ENCODE results near the gene TIMM44. TPM values are rescaled to one million over a fixed set of nuclear protein-coding genes. Genes with fewer than 3 reads are reported as not detected.

The TIMM44 gene
- polyA plus RNA-seq, 1 experiment = 56.6 TPM

GRCh38 chr19:7982651-7983099, 39.2 kb upstream of the TIMM44 start:
- ChIA-PET POLR2A (no interaction called here), CTCF (interaction anchor here (0.9 to 2.6 kb wide), 2 partner anchors 12 to 20 kb away, joined by 3 to 10 read pairs; no protein-coding TSS in a partner anchor)
- H3K27me3 ChIP-seq (ENCODE audit: control insufficient read depth, insufficient read depth, low read length) = no peaks in the 10 kb centered on the region
- no peak overlapping the region for H3K4me3 ChIP-seq (ENCODE audit: low read depth, low read length)
- TF ChIP-seq CTCF (IDR thresholded peaks at IDR 0.05; ENCODE audit: insufficient read depth, low read depth, low read length) = no peak
- DNase-seq (ENCODE audit: low read depth) = no peak
- H3K36me3 ChIP-seq (ENCODE audit: control insufficient read depth, insufficient read depth, low read length) = peaks cover 41% of the 10 kb centered on the region

GRCh38 chr19:7982103-7982502, 38.6 kb upstream of the TIMM44 start:
- ChIA-PET CTCF (interaction anchor here (2.6 kb wide), 1 partner anchor 20 kb away, joined by 10 read pairs; no protein-coding TSS in a partner anchor), POLR2A (no interaction called here)
- H3K27me3 ChIP-seq (ENCODE audit: control insufficient read depth, insufficient read depth, low read length) = no peaks in the 10 kb centered on the region
- H3K4me3 ChIP-seq (ENCODE audit: low read depth, low read length) = no peak overlapping the region
- TF ChIP-seq CTCF (IDR thresholded peaks at IDR 0.05; ENCODE audit: insufficient read depth, low read depth, low read length) = no peak
- H3K36me3 ChIP-seq (ENCODE audit: control insufficient read depth, insufficient read depth, low read length) = peaks cover 41% of the 10 kb centered on the region
- no peak for DNase-seq (ENCODE audit: low read depth)

GRCh38 chr19:7981661-7982060, 38.2 kb upstream of the TIMM44 start:
- no peaks in the 10 kb centered on the region for H3K27me3 ChIP-seq (ENCODE audit: control insufficient read depth, insufficient read depth, low read length)
- no peak for DNase-seq (ENCODE audit: low read depth)
- peaks cover 41% of the 10 kb centered on the region for H3K36me3 ChIP-seq (ENCODE audit: control insufficient read depth, insufficient read depth, low read length)
- POLR2A ChIA-PET = no interaction called here
- H3K4me3 ChIP-seq (ENCODE audit: low read depth, low read length) = no peak overlapping the region
- CTCF ChIA-PET = interaction anchor here (0.7 to 2.6 kb wide), 2 partner anchors 21 to 32 kb away, joined by 4 to 10 read pairs; no protein-coding TSS in a partner anchor
- no peak for TF ChIP-seq CTCF (IDR thresholded peaks at IDR 0.05; ENCODE audit: insufficient read depth, low read depth, low read length)

- Histone ChIP-seq H3K36me3 (ENCODE audit: control insufficient read depth, insufficient read depth, low read length) (peaks cover 41% of the 10 kb centered on the region), H3K4me3 (ENCODE audit: low read depth, low read length) (no peak overlapping the region), H3K27me3 (ENCODE audit: control insufficient read depth, insufficient read depth, low read length) (no peaks in the 10 kb centered on the region)
- ChIA-PET CTCF (interaction anchor here (0.7 to 2.2 kb wide), 2 partner anchors 10 to 32 kb away, joined by 4 to 14 read pairs; no protein-coding TSS in a partner anchor), POLR2A (no interaction called here)
- TF ChIP-seq CTCF (IDR thresholded peaks at IDR 0.05; ENCODE audit: insufficient read depth, low read depth, low read length) = no peak
- DNase-seq (ENCODE audit: low read depth) = no peak
Measured at GRCh38 chr19:7981199-7981598, 37.7 kb upstream of the TIMM44 start.

- DNase-seq (ENCODE audit: low read depth) = no peak
- POLR2A ChIA-PET = no interaction called here
- CTCF ChIA-PET = interaction anchor here (2.2 kb wide), 1 partner anchor 10 kb away, joined by 14 read pairs; no protein-coding TSS in a partner anchor
- peaks cover 41% of the 10 kb centered on the region for H3K36me3 ChIP-seq (ENCODE audit: control insufficient read depth, insufficient read depth, low read length)
- no peak for TF ChIP-seq CTCF (IDR thresholded peaks at IDR 0.05; ENCODE audit: insufficient read depth, low read depth, low read length)
- H3K4me3 ChIP-seq (ENCODE audit: low read depth, low read length) = no peak overlapping the region
- no peaks in the 10 kb centered on the region for H3K27me3 ChIP-seq (ENCODE audit: control insufficient read depth, insufficient read depth, low read length)
Measured at GRCh38 chr19:7980635-7981121, 37.2 kb upstream of the TIMM44 start.
